Measurements from ENCODE around the gene ADAM12. TPM values are rescaled to one million over a fixed set of nuclear protein-coding genes. Genes with fewer than 3 reads are reported as not detected.
"Not testable (repeated sequence)": the region's sequence is repeated elsewhere in the genome, so short reads cannot be mapped to it uniquely, and the experiment has no call there.

Gene ADAM12
- polyA plus RNA-seq, 4 donors: 21.5 to 32.0 (median 27.2) TPM

DNA sequence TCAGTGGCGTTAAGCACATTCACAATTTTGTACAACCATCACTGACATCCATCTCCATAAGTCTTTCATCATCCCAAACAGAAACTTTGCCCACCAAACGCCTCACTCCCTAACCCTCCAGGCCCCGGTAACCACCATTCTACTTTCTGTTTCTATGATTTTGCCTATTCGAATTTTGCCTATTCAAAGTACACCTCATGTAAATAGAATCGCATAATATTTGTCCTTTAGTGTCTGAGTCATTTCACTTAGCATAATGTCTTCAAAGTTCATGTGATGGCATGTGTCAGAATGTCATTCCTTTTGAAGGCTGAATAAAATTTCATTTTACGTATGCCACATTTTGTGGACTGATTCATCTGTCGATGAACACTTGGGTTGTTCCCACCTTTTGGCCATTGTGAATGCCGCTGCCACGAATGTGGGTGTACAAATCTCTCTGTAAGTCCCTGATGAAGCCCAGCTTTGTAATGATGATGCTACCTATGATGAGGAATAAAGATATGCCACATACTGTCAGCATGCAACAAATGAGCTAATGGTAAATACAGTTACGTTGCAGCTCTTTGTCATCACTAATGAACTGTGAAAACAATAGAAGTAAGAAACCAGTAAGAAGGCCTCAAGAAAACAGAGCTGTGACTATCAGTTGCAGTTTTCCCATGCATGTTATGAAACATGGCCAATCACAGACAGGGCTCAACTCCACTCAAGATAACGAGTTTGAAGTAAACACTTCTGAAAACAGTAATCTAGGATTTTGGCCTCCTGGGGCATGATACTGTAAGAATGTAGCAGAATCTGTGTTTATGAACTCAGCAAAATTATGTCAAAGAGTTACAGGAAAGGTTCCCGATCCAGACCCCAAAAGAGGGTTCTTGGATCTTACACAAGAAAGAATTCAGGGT lies 120.0 kb downstream of the ADAM12 start:
- no peak for DNase-seq (ENCODE audit: low read depth in 4 of 4, low spot score in 2 of 4)

DNA sequence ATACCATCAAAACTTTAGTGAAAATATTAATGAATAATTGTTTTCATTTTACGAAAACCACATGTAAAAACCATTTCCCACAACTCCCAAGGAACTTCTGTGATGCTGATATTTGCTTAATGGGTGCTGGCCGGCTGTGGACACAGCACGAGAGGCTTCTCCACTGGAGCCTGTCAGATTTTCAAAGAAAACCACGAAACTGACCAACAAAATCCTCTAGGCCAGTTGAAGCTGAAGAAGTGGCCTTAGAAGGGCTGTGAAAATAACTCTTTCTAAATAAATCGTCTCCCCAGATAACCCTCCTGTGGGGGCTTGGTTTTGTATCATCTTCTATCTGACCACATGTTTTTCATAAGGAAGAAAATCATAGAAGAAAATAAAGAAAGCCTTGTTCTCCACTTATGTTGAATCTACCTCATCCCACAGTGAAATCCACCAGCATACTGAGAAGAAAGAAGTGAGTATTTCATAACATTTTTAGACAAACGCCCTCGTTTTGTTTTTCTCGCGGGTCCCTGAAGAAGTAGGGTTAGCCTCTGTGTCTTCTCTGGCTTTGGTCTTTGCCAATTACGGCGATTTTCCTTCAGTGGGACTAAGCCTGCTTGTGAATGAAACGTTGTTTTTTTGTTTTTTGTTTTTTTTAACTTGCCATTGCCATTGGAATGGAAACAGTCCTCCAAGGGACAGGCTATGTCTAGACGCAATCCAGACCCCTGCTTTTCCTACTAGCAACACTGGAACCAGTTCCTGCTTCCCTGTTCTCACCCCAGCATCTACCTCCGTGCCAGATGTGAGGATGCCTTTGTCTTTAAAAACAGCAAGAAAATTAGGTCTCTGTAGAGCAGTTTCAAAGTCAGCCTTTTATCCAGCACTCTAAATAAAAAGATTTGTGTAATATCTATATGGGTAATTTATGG lies 123.9 kb downstream of the ADAM12 start:
- no peak for DNase-seq (ENCODE audit: low read depth in 4 of 4, low spot score in 2 of 4)

- no peak for DNase-seq (ENCODE audit: low read depth in 4 of 4, low spot score in 2 of 4)
Observed at GRCh38 chr10:126263006-126263676, 125.1 kb downstream of the ADAM12 start.

DNA sequence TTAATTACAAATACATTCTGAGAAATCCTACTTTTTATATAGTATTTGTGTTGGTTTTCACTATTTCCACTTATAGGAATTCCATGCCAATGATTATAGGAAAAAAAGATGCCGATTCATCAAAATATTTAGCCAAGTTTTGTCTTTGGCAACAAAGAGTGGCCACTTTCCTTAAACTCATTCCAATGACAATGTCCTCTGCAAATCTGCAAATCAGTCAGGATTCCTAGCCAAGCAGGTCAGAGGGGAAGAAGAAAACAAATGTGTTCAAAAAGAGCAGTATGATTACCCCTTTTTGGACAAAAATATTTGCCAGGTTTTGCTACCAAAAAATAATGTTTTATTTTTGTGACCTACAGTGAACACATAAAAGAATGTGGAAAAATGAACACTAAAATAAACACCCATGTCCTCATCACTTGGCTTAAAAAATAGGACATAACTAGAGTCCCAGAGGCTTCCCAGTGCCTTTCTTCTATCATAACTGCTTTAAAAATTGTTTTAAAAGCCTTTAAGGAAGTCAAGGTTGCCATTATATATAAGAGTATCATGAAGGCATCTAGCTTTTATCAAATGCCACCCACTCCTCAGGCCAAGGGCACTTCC lies 125.9 kb downstream of the ADAM12 start:
- no peak for DNase-seq (ENCODE audit: low read depth in 4 of 4, low spot score in 2 of 4)

DNA sequence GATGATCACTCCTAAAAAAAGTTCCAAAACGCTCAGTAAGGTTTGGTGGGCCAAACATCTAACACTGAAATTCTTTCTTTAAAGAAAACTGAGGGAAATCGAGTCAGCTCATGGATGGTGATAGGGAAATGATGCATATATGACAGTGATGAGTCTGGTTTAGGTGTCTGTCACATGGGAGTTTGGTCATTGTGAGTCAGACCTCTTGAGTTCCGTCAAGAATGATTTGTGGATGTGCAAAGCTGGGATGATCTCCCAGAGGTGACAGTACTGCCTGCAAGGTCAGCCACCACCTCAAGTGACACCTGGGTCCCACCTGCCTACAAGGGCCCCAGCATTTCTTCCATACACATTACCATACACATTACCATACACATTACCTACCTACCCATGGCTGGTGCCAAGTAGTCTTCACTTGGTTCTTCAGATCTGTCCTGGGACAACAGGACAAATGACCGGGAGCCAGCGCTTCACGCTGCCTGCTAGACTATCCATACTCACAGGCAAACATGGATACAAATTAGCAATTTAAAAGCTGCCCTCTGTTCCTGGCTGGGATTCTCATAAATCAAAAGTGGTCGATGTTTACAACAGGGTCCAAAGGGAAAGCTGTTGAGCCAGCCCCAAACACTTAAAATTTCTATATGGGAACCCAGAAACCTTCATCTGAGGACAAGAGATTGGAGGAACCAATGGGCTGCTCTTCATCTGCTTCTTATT lies 128.4 kb downstream of the ADAM12 start:
- DNase-seq (ENCODE audit: low read depth in 4 of 4, low spot score in 2 of 4): no peak

- no peak for DNase-seq (ENCODE audit: low read depth in 4 of 4, low spot score in 2 of 4)
Observed at GRCh38 chr10:126256864-126257263, 131.4 kb downstream of the ADAM12 start.

GRCh38 chr10:126255313-126255712 lies 133.0 kb downstream of the ADAM12 start:
- no peak for DNase-seq (ENCODE audit: low read depth in 4 of 4, low spot score in 2 of 4)

DNA sequence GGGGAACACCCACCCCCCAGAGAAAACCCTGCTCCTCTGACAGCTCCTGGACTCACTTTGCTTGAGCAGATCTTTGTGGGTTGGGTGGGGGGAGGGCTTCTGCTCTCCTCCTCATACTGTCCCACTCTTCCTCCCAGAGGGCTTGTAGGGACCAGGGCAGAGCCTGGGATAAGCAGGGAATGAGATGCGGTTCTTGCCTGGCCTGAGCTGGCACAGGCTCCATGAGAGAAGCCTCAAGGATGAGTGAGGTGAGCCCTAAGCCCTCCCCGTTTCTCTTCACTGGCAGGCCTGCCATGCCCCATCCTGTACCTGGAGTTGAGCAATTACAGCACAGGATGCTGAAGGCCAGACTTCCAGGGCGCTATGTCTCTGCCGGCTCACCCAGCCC lies 134.7 kb downstream of the ADAM12 start:
- no peak for DNase-seq (ENCODE audit: low read depth in 4 of 4, low spot score in 2 of 4)

GRCh38 chr10:126252884-126253610 lies 135.2 kb downstream of the ADAM12 start:
- peak in 2 of 4 donors; percentile 46 to 59 for DNase-seq (ENCODE audit: low read depth in 4 of 4, low spot score in 2 of 4)

- DNase-seq (ENCODE audit: low read depth in 4 of 4, low spot score in 2 of 4): no peak
Observed at GRCh38 chr10:126251778-126252407, 136.4 kb downstream of the ADAM12 start.

- no peak for DNase-seq (ENCODE audit: low read depth in 4 of 4, low spot score in 2 of 4)
Observed at GRCh38 chr10:126250527-126251310, 137.6 kb downstream of the ADAM12 start.

- DNase-seq (ENCODE audit: low read depth in 4 of 4, low spot score in 2 of 4): no peak
Observed at GRCh38 chr10:126250045-126250444, 138.2 kb downstream of the ADAM12 start.

- DNase-seq (ENCODE audit: low read depth in 4 of 4, low spot score in 2 of 4): no peak
Observed at GRCh38 chr10:126247446-126247975, 140.8 kb downstream of the ADAM12 start.

DNA sequence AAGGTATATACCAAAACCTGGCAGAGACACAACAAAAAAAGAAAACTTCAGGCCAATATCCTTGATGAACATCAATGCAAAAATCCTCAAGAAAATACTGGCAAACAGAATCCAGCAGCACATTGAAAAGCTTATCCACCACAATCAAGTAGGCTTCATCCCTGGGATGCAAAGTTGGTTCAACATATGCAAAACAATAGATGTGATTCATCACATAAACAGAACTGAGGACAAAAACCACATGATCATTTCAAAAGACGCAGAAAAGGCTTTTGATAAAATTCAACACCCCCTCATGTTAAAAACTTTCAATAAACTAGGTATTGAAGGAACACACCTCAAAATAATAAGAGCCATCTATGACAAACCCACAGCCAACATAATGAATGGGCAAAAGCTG lies 141.9 kb downstream of the ADAM12 start:
- not testable (repeated sequence) for DNase-seq (ENCODE audit: low read depth in 4 of 4, low spot score in 2 of 4)

- no peak for DNase-seq (ENCODE audit: low read depth in 4 of 4, low spot score in 2 of 4)
Observed at GRCh38 chr10:126245501-126245900, 142.8 kb downstream of the ADAM12 start.

- DNase-seq (ENCODE audit: low read depth in 4 of 4, low spot score in 2 of 4): no peak
Observed at GRCh38 chr10:126243971-126244370, 144.3 kb downstream of the ADAM12 start.

- DNase-seq (ENCODE audit: low read depth in 4 of 4, low spot score in 2 of 4): no peak
Observed at GRCh38 chr10:126243306-126243705, 145.0 kb downstream of the ADAM12 start.
